Measurements from ENCODE around the gene ZFR.

- TF ChIP-seq CTCF (IDR thresholded peaks at IDR 0.05): no peak
- no peak for TF ChIP-seq CHD4 (IDR thresholded peaks at IDR 0.05; ENCODE audit: borderline replicate concordance)
- no peak for TF ChIP-seq MAFK (IDR thresholded peaks at IDR 0.05; ENCODE audit: partially characterized antibody)
- TF ChIP-seq EP300 (IDR thresholded peaks at IDR 0.05): no peak
- no peak for TF ChIP-seq NFE2L2 (conservative IDR thresholded peaks at IDR 0.05; ENCODE audit: low read length)
- no peak for TF ChIP-seq REST (IDR thresholded peaks at IDR 0.05)
- no peak for TF ChIP-seq ESRRA (IDR thresholded peaks at IDR 0.05; ENCODE audit: borderline replicate concordance, low read length)
Observed at GRCh38 chr5:32453916-32454315, 9.4 kb upstream of the ZFR start.

Measured in A549 (cell line).